B cell (primary cell): Measurements from ENCODE around the gene SLC4A8.
"Not testable (repeated sequence)": the region's sequence is repeated elsewhere in the genome, so short reads cannot be mapped to it uniquely, and the experiment has no call there.

Experiments used
- EZH2 ChIP-seq: IDR thresholded peaks from 2 replicates; pipeline ENCODE4 v1.6.1; 2012; ENCODE audit warnings: borderline replicate concordance, low read depth, mild to moderate bottlenecking, moderate library complexity, low read length; ENCODE audit not compliant: insufficient read depth, poor library complexity, severe bottlenecking
- TF ChIP-seq, protein P1 (sequence below): fragments of 200-600 bp; IDR thresholded peaks from one replicate; pipeline ENCODE4 v1.8.0; 2022; ENCODE audit warnings: antibody characterized with exemption, mild to moderate bottlenecking

DNA sequence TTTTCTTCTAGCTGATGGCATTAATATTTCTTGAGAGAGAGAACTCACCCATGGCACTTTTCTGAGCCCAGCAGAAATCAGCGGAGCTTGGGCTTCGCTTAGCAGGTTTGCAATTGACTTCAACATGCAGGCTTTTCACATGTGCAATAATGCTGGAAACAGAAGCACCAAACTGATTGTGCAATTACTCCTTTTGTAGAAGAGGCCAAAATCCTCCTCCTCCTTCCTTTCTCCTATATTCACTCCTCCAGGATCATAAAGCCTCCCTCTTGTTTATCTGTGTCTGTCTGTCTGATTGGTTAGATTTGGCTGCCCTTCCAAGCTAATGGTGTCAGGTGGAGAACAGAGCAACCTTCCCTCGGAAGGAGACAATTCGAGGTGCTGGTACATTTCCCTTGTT, 90.4 kb downstream of the SLC4A8 start:
- TF ChIP-seq, protein P1, sequence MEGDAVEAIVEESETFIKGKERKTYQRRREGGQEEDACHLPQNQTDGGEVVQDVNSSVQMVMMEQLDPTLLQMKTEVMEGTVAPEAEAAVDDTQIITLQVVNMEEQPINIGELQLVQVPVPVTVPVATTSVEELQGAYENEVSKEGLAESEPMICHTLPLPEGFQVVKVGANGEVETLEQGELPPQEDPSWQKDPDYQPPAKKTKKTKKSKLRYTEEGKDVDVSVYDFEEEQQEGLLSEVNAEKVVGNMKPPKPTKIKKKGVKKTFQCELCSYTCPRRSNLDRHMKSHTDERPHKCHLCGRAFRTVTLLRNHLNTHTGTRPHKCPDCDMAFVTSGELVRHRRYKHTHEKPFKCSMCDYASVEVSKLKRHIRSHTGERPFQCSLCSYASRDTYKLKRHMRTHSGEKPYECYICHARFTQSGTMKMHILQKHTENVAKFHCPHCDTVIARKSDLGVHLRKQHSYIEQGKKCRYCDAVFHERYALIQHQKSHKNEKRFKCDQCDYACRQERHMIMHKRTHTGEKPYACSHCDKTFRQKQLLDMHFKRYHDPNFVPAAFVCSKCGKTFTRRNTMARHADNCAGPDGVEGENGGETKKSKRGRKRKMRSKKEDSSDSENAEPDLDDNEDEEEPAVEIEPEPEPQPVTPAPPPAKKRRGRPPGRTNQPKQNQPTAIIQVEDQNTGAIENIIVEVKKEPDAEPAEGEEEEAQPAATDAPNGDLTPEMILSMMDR = not testable (repeated sequence)
- not testable (repeated sequence) for TF ChIP-seq EZH2
